Measurements from ENCODE around the gene GNG8. TPM values are rescaled to one million over a fixed set of nuclear protein-coding genes. Genes with fewer than 3 reads are reported as not detected.

The GNG8 gene
- total and polyA plus RNA-seq, 8 donors, result not detected

- WGBS, 5 donors, result 87 to 95% (median 94%) methylated on average over 20 to 21 of the region's 21 CpGs
- H3K27me3 ChIP-seq, result no peaks in the 10 kb centered on the region
- H3K4me1 ChIP-seq, result no peaks in the 10 kb centered on the region
- peaks cover 51 to 75% (median 74%) of the 10 kb centered on the region in 4 donors for H3K36me3 ChIP-seq
- no peaks in the 10 kb centered on the region for H3K9me3 ChIP-seq
- H3K4me3 ChIP-seq, result no peak overlapping the region
- TF ChIP-seq POLR2A (IDR thresholded peaks at IDR 0.05) (no peak), POLR2AphosphoS5 (IDR thresholded peaks at IDR 0.05) (no peak), CTCF (IDR thresholded peaks at IDR 0.05) (no peak), EP300 (IDR thresholded peaks at IDR 0.05) (no peak)
- H3K27ac ChIP-seq, result no peak overlapping the region
- intact Hi-C loops (cut with DNase I; ENCODE audit: low total_unique reads), result no loop called here
- peak in 1 of 2 donors; percentile 52 for DNase-seq
Measured at GRCh38 chr19:46674416-46675178, 38.6 kb upstream of the GNG8 start.

GRCh38 chr19:46670813-46671212, 34.8 kb upstream of the GNG8 start:
- Histone ChIP-seq H3K4me3 (no peak overlapping the region), H3K27ac (no peak overlapping the region), H3K36me3 (peaks cover 21 to 37% (median 37%) of the 10 kb centered on the region in 4 donors), H3K4me1 (no peaks in the 10 kb centered on the region), H3K27me3 (no peaks in the 10 kb centered on the region), H3K9me3 (no peaks in the 10 kb centered on the region)
- no peak for TF ChIP-seq POLR2A (IDR thresholded peaks at IDR 0.05)
- no peak for TF ChIP-seq EP300 (IDR thresholded peaks at IDR 0.05)
- no peak for TF ChIP-seq CTCF (IDR thresholded peaks at IDR 0.05)
- no peak for TF ChIP-seq POLR2AphosphoS5 (IDR thresholded peaks at IDR 0.05)
- intact Hi-C loops (cut with DNase I; ENCODE audit: low total_unique reads), result no loop called here
- DNase-seq, result no peak

- Histone ChIP-seq H3K36me3 (peaks cover 1 to 15% (median 15%) of the 10 kb centered on the region in 4 donors), H3K9me3 (no peaks in the 10 kb centered on the region), H3K4me1 (no peaks in the 10 kb centered on the region), H3K27me3 (no peaks in the 10 kb centered on the region), H3K4me3 (no peak overlapping the region), H3K27ac (no peak overlapping the region)
- DNase-seq, result no peak
- 81 to 91% (median 86%) methylated on average over 3 of the region's 3 CpGs for WGBS, 5 donors
- intact Hi-C loops (cut with DNase I; ENCODE audit: low total_unique reads), result no loop called here
- no peak for TF ChIP-seq CTCF (IDR thresholded peaks at IDR 0.05)
- no peak for TF ChIP-seq EP300 (IDR thresholded peaks at IDR 0.05)
Measured at GRCh38 chr19:46668662-46669061, 32.7 kb upstream of the GNG8 start.

GRCh38 chr19:46665072-46665471, 29.1 kb upstream of the GNG8 start:
- WGBS, 5 donors, result 75 to 91% (median 85%) methylated on average over 8 of the region's 8 CpGs

More at GRCh38 chr19:46665072-46665471, 29.1 kb upstream of the GNG8 start:
- Histone ChIP-seq H3K4me1 (peaks cover 12 to 18% (median 17%) of the 10 kb centered on the region in 4 donors), H3K9me3 (no peaks in the 10 kb centered on the region), H3K36me3 (no peaks in the 10 kb centered on the region), H3K27ac (no peak overlapping the region), H3K4me3 (no peak overlapping the region), H3K27me3 (peaks cover 0 to 7% (median 7%) of the 10 kb centered on the region in 3 donors)
- intact Hi-C loops (cut with DNase I; ENCODE audit: low total_unique reads), result no loop called here
- DNase-seq, result no peak
- TF ChIP-seq CTCF (IDR thresholded peaks at IDR 0.05) (no peak), POLR2A (IDR thresholded peaks at IDR 0.05) (no peak), POLR2AphosphoS5 (IDR thresholded peaks at IDR 0.05) (no peak), EP300 (IDR thresholded peaks at IDR 0.05) (no peak)
